Esophagus squamous epithelium (tissue), 5 donors: Measurements from ENCODE around the gene SEMA4D. TPM values are rescaled to one million over a fixed set of nuclear protein-coding genes. Genes with fewer than 3 reads are reported as not detected.

Source experiments
- DNase-seq: peaks from one replicate; lab custom pipeline; 2025; lab: John Stamatoyannopoulos, UW
- H3K27ac ChIP-seq, 4 donors: fragments of 200-600 bp; sonication (generic); one replicate each; pipeline ENCODE4 v1.5.1; 2016 to 2019; ENCODE audit warnings: mild to moderate bottlenecking in 1 of 4
- H3K27me3 ChIP-seq, 4 donors: fragments of 200-600 bp; sonication (generic); 1 replicate in 3 of 4; 2 replicates in 1 of 4; pipeline versions ENCODE4 v1.5.1 to v1.6.0; 2017 to 2021; ENCODE audit warnings: antibody characterized with exemption in 1 of 4
- H3K36me3 ChIP-seq, 3 donors: fragments of 200-600 bp; sonication (generic); one replicate each; pipeline ENCODE4 v1.5.1; 2016 to 2019
- H3K4me1 ChIP-seq, 3 donors: fragments of 200-600 bp; sonication (generic); one replicate each; pipeline ENCODE4 v1.5.1; 2017 to 2019
- H3K4me3 ChIP-seq, 4 donors: fragments of 200-600 bp; sonication (generic); 1 replicate in 3 of 4; 2 replicates in 1 of 4; pipeline ENCODE4 v1.5.1; 2016 to 2019; ENCODE audit warnings: mild to moderate bottlenecking in 2 of 4, moderate library complexity in 1 of 4
- H3K9me3 ChIP-seq, 3 donors: fragments of 200-600 bp; sonication (generic); one replicate each; pipeline ENCODE4 v1.5.1; 2016 to 2019
- CTCF ChIP-seq, 6 experiments: fragments of 450-650 bp in 4 of 6; fragments of 200-600 bp in 2 of 6; sonication (generic) in 2 of 6; IDR thresholded peaks; one replicate each; pipeline ENCODE4 v1.5.1; 2016 to 2019; ENCODE audit warnings: antibody characterized with exemption in 6 of 6, mild to moderate bottlenecking in 4 of 6, moderate library complexity in 4 of 6
- POLR2A ChIP-seq, 4 donors: fragments of 450-650 bp; IDR thresholded peaks; one replicate each; pipeline ENCODE4 v1.6.1; 2017; ENCODE audit warnings: antibody characterized with exemption in 4 of 4, mild to moderate bottlenecking in 4 of 4, moderate library complexity in 3 of 4
- WGBS, 2 donors: methylation state at CpG; one replicate each; pipeline ENCODE4 v1.1.5; 2018; 5-methylcytosine and 5-hydroxymethylcytosine counted together
- intact Hi-C: fragments of 100-400 bp; cut with DNase I; formaldehyde crosslinking; loops from one replicate; pipeline ENCODE4 v1.15.0; 2022
- total RNA-seq, 4 donors: library from RNA; depleted of rRNA; stranded (reverse); fragments of >200 nt; gene quantifications; one replicate each; pipeline ENCODE4 v1.1.0, GENCODE V29; 2016
- donor health status: DM: yes; HTN: yes; CAD: no.

Gene SEMA4D
- total RNA-seq, 4 donors from 2014 or later, result 12.8 to 52.0 (median 20.5) TPM

- WGBS, 2 donors, result 90 to 98% methylated on average over 14 of the region's 14 CpGs
- H3K4me3 ChIP-seq, result no peak overlapping the region
- no peaks in the 10 kb centered on the region for H3K9me3 ChIP-seq
- TF ChIP-seq CTCF (IDR thresholded peaks at IDR 0.05) (no peak), POLR2A (IDR thresholded peaks at IDR 0.05) (no peak)
- intact Hi-C loops, result no loop called here
- DNase-seq, result no peak
- no peaks in the 10 kb centered on the region for H3K27me3 ChIP-seq
- H3K27ac ChIP-seq, result no peak overlapping the region
- H3K36me3 ChIP-seq, result peaks cover 3 to 80% (median 5%) of the 10 kb centered on the region in 3 donors
- H3K4me1 ChIP-seq, result peaks cover 0 to 9% (median 6%) of the 10 kb centered on the region in 3 donors
These were observed 118.9 kb downstream of the SEMA4D start for GRCh38 chr9:89379031-89379430.

DNA sequence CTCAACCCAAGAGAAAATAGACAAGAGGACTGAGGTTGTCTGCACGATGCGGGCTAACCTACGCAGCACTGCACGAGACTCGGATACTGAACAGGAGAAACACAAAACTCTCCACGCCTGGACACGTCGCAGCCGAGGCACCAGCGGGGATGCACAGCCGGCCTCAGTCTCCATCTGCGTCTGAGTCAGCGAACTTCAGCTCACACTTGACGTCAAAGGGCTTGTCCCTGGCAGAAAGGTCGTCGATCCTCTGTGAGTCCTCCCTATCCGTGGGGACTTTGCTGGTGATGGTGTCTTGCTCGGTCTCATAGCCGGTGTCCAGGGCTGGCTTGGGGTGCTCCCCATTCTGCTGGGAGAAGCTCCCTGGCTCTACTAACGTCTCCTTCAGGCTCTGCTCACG is 119.4 kb downstream of the SEMA4D start:
- no peak overlapping the region for H3K4me3 ChIP-seq
- intact Hi-C loops, result no loop called here
- no peak for DNase-seq
- H3K27ac ChIP-seq, result no peak overlapping the region
- peaks cover 3 to 75% (median 5%) of the 10 kb centered on the region in 3 donors for H3K36me3 ChIP-seq
- no peaks in the 10 kb centered on the region for H3K9me3 ChIP-seq
- peaks cover 0 to 9% (median 6%) of the 10 kb centered on the region in 3 donors for H3K4me1 ChIP-seq
- TF ChIP-seq CTCF (IDR thresholded peaks at IDR 0.05), result no peak
- no peak for TF ChIP-seq POLR2A (IDR thresholded peaks at IDR 0.05)
- no peaks in the 10 kb centered on the region for H3K27me3 ChIP-seq
- 87 to 89% methylated on average over 17 to 20 of the region's 21 CpGs for WGBS, 2 donors

DNA sequence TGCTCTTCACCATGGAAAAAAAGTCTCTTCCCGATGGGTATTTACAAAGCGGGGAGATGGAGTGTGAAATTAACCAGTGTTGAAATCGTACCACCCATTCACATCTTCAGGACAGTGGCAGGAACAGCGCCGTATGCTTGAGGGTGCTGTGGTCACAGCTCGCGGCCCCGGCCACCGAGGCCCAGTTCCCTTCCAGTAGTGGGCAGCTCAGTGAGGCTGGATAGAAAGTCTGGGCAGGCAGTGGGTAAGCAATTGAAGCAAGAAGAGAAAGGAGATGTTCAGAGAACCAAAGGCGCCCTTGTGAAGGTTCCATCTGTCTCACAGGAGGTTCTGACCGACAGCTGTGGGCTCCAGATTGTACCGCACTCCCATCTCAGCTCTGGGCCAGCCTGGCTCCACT is 120.5 kb downstream of the SEMA4D start:
- WGBS, 2 donors, result 81 to 93% methylated on average over 11 to 12 of the region's 12 CpGs
- Histone ChIP-seq H3K4me1 (peaks cover 0 to 9% (median 6%) of the 10 kb centered on the region in 3 donors), H3K36me3 (peaks cover 0 to 64% (median 5%) of the 10 kb centered on the region in 3 donors), H3K27me3 (no peaks in the 10 kb centered on the region), H3K9me3 (no peaks in the 10 kb centered on the region), H3K27ac (no peak overlapping the region), H3K4me3 (no peak overlapping the region)
- intact Hi-C loops, result no loop called here
- no peak for DNase-seq
- TF ChIP-seq CTCF (IDR thresholded peaks at IDR 0.05) (no peak), POLR2A (IDR thresholded peaks at IDR 0.05) (no peak)

GRCh38 chr9:89376741-89377351 is 121.1 kb downstream of the SEMA4D start:
- Histone ChIP-seq H3K9me3 (no peaks in the 10 kb centered on the region), H3K36me3 (peaks cover 0 to 58% (median 5%) of the 10 kb centered on the region in 3 donors), H3K4me1 (peaks cover 0 to 9% (median 6%) of the 10 kb centered on the region in 3 donors), H3K27ac (no peak overlapping the region), H3K27me3 (no peaks in the 10 kb centered on the region), H3K4me3 (no peak overlapping the region)
- intact Hi-C loops, result no loop called here
- DNase-seq, result no peak
- WGBS, 2 donors, result 89 to 92% methylated on average over 11 to 16 of the region's 17 CpGs
- TF ChIP-seq POLR2A (IDR thresholded peaks at IDR 0.05) (no peak), CTCF (IDR thresholded peaks at IDR 0.05) (no peak)

GRCh38 chr9:89376286-89376685 is 121.6 kb downstream of the SEMA4D start:
- no peak overlapping the region for H3K27ac ChIP-seq
- no peaks in the 10 kb centered on the region for H3K9me3 ChIP-seq
- H3K27me3 ChIP-seq, result no peaks in the 10 kb centered on the region
- no peak for DNase-seq
- whole genome bisulfite sequencing, 2 donors, result 60% methylated on average over 2 of the region's 4 CpGs; no CpG with 5 or more reads in 1 of the 2 donors
- peaks cover 0 to 9% (median 6%) of the 10 kb centered on the region in 3 donors for H3K4me1 ChIP-seq
- H3K36me3 ChIP-seq, result peaks cover 0 to 53% (median 5%) of the 10 kb centered on the region in 3 donors
- intact Hi-C loops, result no loop called here
- H3K4me3 ChIP-seq, result no peak overlapping the region
- TF ChIP-seq POLR2A (IDR thresholded peaks at IDR 0.05), result no peak
- no peak for TF ChIP-seq CTCF (IDR thresholded peaks at IDR 0.05)
